PC-9 (cell line): ENCODE data around the gene GTF2F2. TPM values are rescaled to one million over a fixed set of nuclear protein-coding genes. Genes with fewer than 3 reads are reported as not detected.

ENCODE experiments used
- BruUV-seq: library from RNA; stranded (reverse); fragments of 400-500 nt; replicated peaks from 2 replicates; lab custom pipeline; 2021; lab: Mats Ljungman, UMichigan
- CTCF ChIA-PET: fragments of 300-600 bp; sonication (Branson Sonifier 250); formaldehyde crosslinking; loops from one replicate; lab custom pipeline; 2022; ENCODE audit warnings: antibody characterized with exemption; lab: Charles Lee
- POLR2A ChIA-PET: fragments of 300-600 bp; sonication (Branson Sonifier 250); formaldehyde crosslinking; loops from one replicate; lab custom pipeline; 2022; ENCODE audit warnings: antibody characterized with exemption; ENCODE audit not compliant: unreplicated experiment; lab: Charles Lee
- DNase-seq, 2 experiments: peaks; one replicate each; pipeline versions ENCODE4 v3.0.0 to v3.0.0-alpha.2; 2015 to 2022; ENCODE audit warnings: mixed read lengths in 1 of 2
- H2AFZ ChIP-seq: fragments of 200-600 bp; sonication (generic); 2 replicates; pipeline ENCODE4 v1.8.1; 2017; ENCODE audit warnings: antibody characterized with exemption
- H3F3A ChIP-seq: fragments of 200-600 bp; sonication (generic); 2 replicates; pipeline ENCODE4 v1.8.1; 2017; ENCODE audit warnings: antibody characterized with exemption, mild to moderate bottlenecking, low read depth; ENCODE audit not compliant: insufficient read depth
- H3K27ac ChIP-seq: fragments of 200-600 bp; sonication (generic); 2 replicates; pipeline ENCODE4 v1.6.1; 2016; ENCODE audit warnings: mixed run types
- H3K27me3 ChIP-seq: fragments of 200-600 bp; sonication (generic); 2 replicates; pipeline ENCODE4 v1.6.1; 2016; ENCODE audit warnings: low read depth, mixed run types; ENCODE audit not compliant: insufficient read depth
- H3K36me3 ChIP-seq: fragments of 200-600 bp; sonication (generic); 2 replicates; pipeline ENCODE4 v1.6.1; 2016; ENCODE audit warnings: low read depth, mixed run types
- H3K4me1 ChIP-seq: fragments of 200-600 bp; sonication (generic); replicated peaks from 2 replicates; pipeline ENCODE4 v1.6.1; 2016; ENCODE audit warnings: mixed run types; ENCODE audit not compliant: insufficient read depth
- H3K4me2 ChIP-seq: fragments of 200-600 bp; sonication (generic); 2 replicates; pipeline ENCODE4 v1.6.1; 2017; ENCODE audit warnings: mixed run types
- H3K4me3 ChIP-seq: fragments of 200-600 bp; sonication (generic); 2 replicates; pipeline ENCODE4 v1.6.1; 2016; ENCODE audit warnings: mixed run types
- H3K79me2 ChIP-seq: fragments of 200-600 bp; sonication (generic); 2 replicates; pipeline ENCODE4 v1.6.1; 2017; ENCODE audit warnings: low read depth, mixed run types
- H3K9me2 ChIP-seq: fragments of 200-600 bp; sonication (generic); 2 replicates; pipeline ENCODE4 v1.8.1; 2017; ENCODE audit warnings: mild to moderate bottlenecking; ENCODE audit not compliant: insufficient read depth
- H3K9me3 ChIP-seq: fragments of 200-600 bp; sonication (generic); 2 replicates; pipeline ENCODE4 v1.8.1; 2016; ENCODE audit warnings: low read depth; ENCODE audit not compliant: insufficient read depth
- H4K20me1 ChIP-seq: fragments of 200-600 bp; sonication (generic); 2 replicates; pipeline ENCODE4 v1.8.1; 2017; ENCODE audit not compliant: insufficient read depth
- EZH2 ChIP-seq: fragments of 200-600 bp; sonication (generic); IDR thresholded peaks from 2 replicates; pipeline ENCODE4 v1.8.0; 2017; ENCODE audit warnings: antibody characterized with exemption, low read depth
- intact Hi-C: fragments of 100-400 bp; cut with micrococcal nuclease; formaldehyde crosslinking; loops from one replicate; pipeline ENCODE4 v1.10.0; 2022; ENCODE audit not compliant: unreplicated experiment
- total RNA-seq: library from RNA; stranded (reverse); gene quantifications from 2 replicates; pipeline ENCODE4 v1.2.3, GENCODE V29; 2021
- TF ChIP-seq, protein P1 (sequence below): fragments of 200-600 bp; sonication (generic); conservative IDR thresholded peaks from 2 replicates; pipeline ENCODE4 v1.6.1; 2017; ENCODE audit warnings: mixed run types, antibody characterized with exemption, mild to moderate bottlenecking, moderate library complexity

The GTF2F2 gene
- total RNA-seq, 1 experiment from 2014 or later: 28.8 TPM

GRCh38 chr13:45119469-45119990, 780 bp upstream of the GTF2F2 start:
- ChIA-PET POLR2A (interaction anchor here (0.5 to 0.6 kb wide), 4 partner anchors 12 to 122 kb away, joined by 3 to 16 read pairs (median 4); no protein-coding TSS in a partner anchor), CTCF (interaction anchor here (0.6 kb wide), 1 partner anchor 68 kb away, joined by 3 read pairs; no protein-coding TSS in a partner anchor)
- DNase-seq: no peak
- intact Hi-C loops: no loop called here
- Histone ChIP-seq H3K9me3 (no peaks in the 10 kb centered on the region), H3K27ac (peak overlapping the region; percentile 74), H2AFZ (peak overlapping the region; percentile 92), H4K20me1 (no peaks in the 10 kb centered on the region; the same call in 1 of the 2 replicates), H3K9me2 (no peaks in the 10 kb centered on the region), H3K4me2 (peak overlapping the region; percentile 89), H3K79me2 (peaks cover 41% of the 10 kb centered on the region), H3F3A (peaks cover 8% of the 10 kb centered on the region; the same call in 1 of the 2 replicates), H3K4me3 (peak overlapping the region; percentile 96), H3K36me3 (no peaks in the 10 kb centered on the region), H3K4me1 (peaks cover 18% of the 10 kb centered on the region), H3K27me3 (no peaks in the 10 kb centered on the region)
- TF ChIP-seq EZH2: no peak
- TF ChIP-seq, protein P1, sequence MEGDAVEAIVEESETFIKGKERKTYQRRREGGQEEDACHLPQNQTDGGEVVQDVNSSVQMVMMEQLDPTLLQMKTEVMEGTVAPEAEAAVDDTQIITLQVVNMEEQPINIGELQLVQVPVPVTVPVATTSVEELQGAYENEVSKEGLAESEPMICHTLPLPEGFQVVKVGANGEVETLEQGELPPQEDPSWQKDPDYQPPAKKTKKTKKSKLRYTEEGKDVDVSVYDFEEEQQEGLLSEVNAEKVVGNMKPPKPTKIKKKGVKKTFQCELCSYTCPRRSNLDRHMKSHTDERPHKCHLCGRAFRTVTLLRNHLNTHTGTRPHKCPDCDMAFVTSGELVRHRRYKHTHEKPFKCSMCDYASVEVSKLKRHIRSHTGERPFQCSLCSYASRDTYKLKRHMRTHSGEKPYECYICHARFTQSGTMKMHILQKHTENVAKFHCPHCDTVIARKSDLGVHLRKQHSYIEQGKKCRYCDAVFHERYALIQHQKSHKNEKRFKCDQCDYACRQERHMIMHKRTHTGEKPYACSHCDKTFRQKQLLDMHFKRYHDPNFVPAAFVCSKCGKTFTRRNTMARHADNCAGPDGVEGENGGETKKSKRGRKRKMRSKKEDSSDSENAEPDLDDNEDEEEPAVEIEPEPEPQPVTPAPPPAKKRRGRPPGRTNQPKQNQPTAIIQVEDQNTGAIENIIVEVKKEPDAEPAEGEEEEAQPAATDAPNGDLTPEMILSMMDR: no peak
- BruUV-seq: no TSS peak

DNA sequence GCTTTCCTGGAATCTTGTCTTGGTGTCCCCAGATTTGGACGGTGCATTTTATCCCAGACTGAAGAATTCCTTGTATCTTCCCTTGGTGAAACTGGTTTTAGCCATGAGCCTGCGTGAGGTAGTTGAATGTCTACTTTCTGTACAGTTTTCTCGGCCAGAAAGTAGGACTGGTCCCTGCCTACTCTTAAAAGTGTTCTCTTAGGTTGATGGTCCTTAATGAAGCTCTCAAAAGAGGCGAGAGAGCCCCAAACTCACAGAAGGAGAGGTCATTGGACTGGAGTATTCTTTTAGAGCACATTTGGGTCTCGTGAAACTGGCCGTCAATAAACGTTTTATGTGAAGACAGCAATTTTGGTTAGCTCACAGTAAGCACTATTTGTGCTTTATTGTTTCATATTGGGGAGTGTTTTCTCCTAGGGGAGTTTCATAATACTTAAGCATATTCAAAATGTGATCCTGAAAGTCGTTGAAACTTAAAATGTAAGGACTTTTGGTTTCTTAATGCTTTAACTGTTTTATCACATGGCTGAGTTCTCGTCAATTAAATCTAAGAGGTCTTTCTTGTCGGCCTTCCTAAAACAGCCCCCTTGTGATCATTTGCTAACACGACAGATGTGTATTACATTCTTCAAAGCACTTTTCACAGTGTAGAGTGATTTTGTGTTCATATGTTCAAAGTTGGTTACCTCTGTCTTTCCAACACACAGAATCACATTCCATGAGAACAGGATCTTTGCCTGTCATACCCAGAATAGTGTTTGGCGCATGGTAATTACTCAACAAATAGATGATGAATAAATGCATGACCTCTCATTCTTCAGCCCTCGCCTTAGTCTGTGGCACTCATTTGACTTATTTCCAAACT, 889 bp downstream of the GTF2F2 start:
- intact Hi-C loops: loop anchor here (1.0 to 10.0 kb wide), 4 partner anchors 73 to 160 kb away; partner anchors contain the start of gene KCTD4
- POLR2A ChIA-PET: no interaction called here
- H3K36me3 ChIP-seq: no peaks in the 10 kb centered on the region
- H3F3A ChIP-seq: peaks cover 8% of the 10 kb centered on the region; the same call in 1 of the 2 replicates
- H3K4me1 ChIP-seq: peaks cover 18% of the 10 kb centered on the region
- H3K9me3 ChIP-seq: no peaks in the 10 kb centered on the region
- H3K9me2 ChIP-seq: no peaks in the 10 kb centered on the region
- peak overlapping the region; percentile 89 for H3K4me2 ChIP-seq
- peak overlapping the region; percentile 92 for H2AFZ ChIP-seq
- peak overlapping the region; percentile 96 for H3K4me3 ChIP-seq
- peaks cover 3% of the 10 kb centered on the region; the same call in 1 of the 2 replicates for H4K20me1 ChIP-seq
- H3K27ac ChIP-seq: peak overlapping the region; percentile 74
- BruUV-seq: TSS peak; percentile 80
- no peaks in the 10 kb centered on the region for H3K27me3 ChIP-seq
- H3K79me2 ChIP-seq: peaks cover 56% of the 10 kb centered on the region
- no peak for TF ChIP-seq EZH2
- TF ChIP-seq, protein P1: peak; percentile 50
- no peak for DNase-seq
- CTCF ChIA-PET: no interaction called here

DNA sequence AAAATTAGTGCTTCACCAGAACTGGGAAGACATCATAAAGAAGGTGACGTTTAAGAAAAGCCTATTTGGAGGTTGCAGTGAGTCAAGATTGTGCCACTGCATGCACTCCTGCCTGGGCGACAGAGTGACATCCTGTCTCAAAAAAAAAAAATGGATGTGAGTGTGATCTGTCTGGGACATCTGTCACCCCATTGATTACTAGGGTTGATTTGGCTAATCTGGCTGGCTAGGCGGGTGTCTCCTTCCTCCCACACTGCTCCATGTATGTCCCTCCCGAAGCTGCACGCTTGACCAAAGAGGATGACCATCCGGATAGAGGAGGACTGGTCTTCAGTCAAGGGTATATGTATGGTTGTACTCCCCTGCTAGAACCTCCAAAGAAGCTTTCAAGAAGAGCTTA, 2.6 kb downstream of the GTF2F2 start:
- Histone ChIP-seq H3K36me3 (no peaks in the 10 kb centered on the region), H3K4me2 (no peak overlapping the region), H3K4me3 (no peak overlapping the region), H2AFZ (no peak overlapping the region), H3K79me2 (peaks cover 72% of the 10 kb centered on the region), H3K4me1 (peaks cover 18% of the 10 kb centered on the region), H3K9me3 (no peaks in the 10 kb centered on the region), H3F3A (peaks cover 8% of the 10 kb centered on the region), H4K20me1 (peaks cover 17% of the 10 kb centered on the region; the same call in 1 of the 2 replicates), H3K27me3 (no peaks in the 10 kb centered on the region), H3K27ac (no peak overlapping the region), H3K9me2 (no peaks in the 10 kb centered on the region)
- no peak for TF ChIP-seq EZH2
- TF ChIP-seq, protein P1: no peak
- BruUV-seq: no TSS peak
- intact Hi-C loops: loop anchor here (10.0 kb wide), 2 partner anchors 82 to 122 kb away; partner anchors contain the start of gene KCTD4
- POLR2A ChIA-PET: interaction anchor here (0.5 kb wide), 1 partner anchor 24 kb away, joined by 7 read pairs; no protein-coding TSS in a partner anchor
- no peak for DNase-seq
- CTCF ChIA-PET: no interaction called here
